SU-DHL-6 (cell line): ENCODE data around the gene GLRA1.

ENCODE experiments used
- H2AFZ ChIP-seq: fragments of 200-600 bp; sonication (generic); 2 replicates; pipeline ENCODE4 v1.6.1; 2014; ENCODE audit warnings: low read depth, mild to moderate bottlenecking, moderate library complexity, mixed read lengths, antibody characterized with exemption, low read length; ENCODE audit not compliant: severe bottlenecking
- H3F3A ChIP-seq: fragments of 200-600 bp; shearing (Covaris generic); 2 replicates; pipeline ENCODE4 v1.6.0; 2016; ENCODE audit warnings: antibody characterized with exemption, mild to moderate bottlenecking; ENCODE audit not compliant: insufficient read depth
- H3K27ac ChIP-seq: fragments of 200-600 bp; sonication (generic); 2 replicates; pipeline ENCODE4 v1.5.1; 2016; ENCODE audit warnings: low read depth, mild to moderate bottlenecking, low read length, moderate library complexity, mixed read lengths
- H3K27me3 ChIP-seq: fragments of 200-600 bp; sonication (generic), shearing (Covaris generic); 2 replicates; pipeline ENCODE4 v1.6.0; 2014; ENCODE audit warnings: mild to moderate bottlenecking, low read length
- H3K36me3 ChIP-seq: fragments of 200-600 bp; sonication (generic); 2 replicates; pipeline ENCODE4 v1.6.1; 2014; ENCODE audit warnings: mild to moderate bottlenecking, low read length, mixed read lengths
- H3K4me2 ChIP-seq: fragments of 300-600, 200-600 bp; shearing (Covaris generic), sonication (generic); 2 replicates; pipeline ENCODE4 v1.6.0; 2014; ENCODE audit warnings: low read length, low read depth, mild to moderate bottlenecking; ENCODE audit not compliant: poor library complexity, severe bottlenecking
- H3K4me3 ChIP-seq: fragments of 200-600 bp; sonication (generic); 2 replicates; pipeline ENCODE4 v1.5.1; 2014; ENCODE audit warnings: antibody characterized with exemption, low read length, mild to moderate bottlenecking, mixed read lengths; ENCODE audit not compliant: insufficient read depth, poor library complexity, severe bottlenecking
- H3K79me2 ChIP-seq: fragments of 200-600 bp; sonication (generic); 2 replicates; pipeline ENCODE4 v1.6.1; 2014; ENCODE audit warnings: mild to moderate bottlenecking, low read length, moderate library complexity; ENCODE audit not compliant: insufficient read depth
- H3K9ac ChIP-seq: fragments of 200-600 bp; sonication (generic); 2 replicates; pipeline ENCODE4 v1.7.0; 2014; ENCODE audit warnings: mild to moderate bottlenecking, low read length
- H3K9me2 ChIP-seq: fragments of 200-600 bp; sonication (generic); replicated peaks from 2 replicates; pipeline ENCODE4 v1.6.1; 2014; ENCODE audit warnings: low read length; ENCODE audit not compliant: insufficient read depth
- H3K9me3 ChIP-seq: fragments of 200-600 bp; sonication (generic); 2 replicates; pipeline ENCODE4 v1.6.1; 2014; ENCODE audit warnings: low read length, mixed read lengths; ENCODE audit not compliant: insufficient read depth
- H4K20me1 ChIP-seq: fragments of 200-600 bp; sonication (generic); 2 replicates; pipeline ENCODE4 v1.6.1; 2014; ENCODE audit warnings: low read depth, mild to moderate bottlenecking, antibody characterized with exemption, low read length, moderate library complexity, mixed read lengths
- EZH2phosphoT487 ChIP-seq: fragments of 200-600 bp; sonication (generic), shearing (Covaris generic); conservative IDR thresholded peaks from 2 replicates; pipeline ENCODE4 v1.6.1; 2018; ENCODE audit warnings: mild to moderate bottlenecking, antibody characterized with exemption, low read length, moderate library complexity, mixed read lengths
- TF ChIP-seq, protein P1 (sequence below): fragments of 200-600 bp; sonication (generic); IDR thresholded peaks from one replicate; pipeline ENCODE4 v1.5.1; 2017; ENCODE audit warnings: antibody characterized with exemption, mild to moderate bottlenecking, low read length, moderate library complexity; ENCODE audit not compliant: insufficient read depth, poor library complexity, severe bottlenecking

GLRA1 gene

GRCh38 chr5:151956725-151957124, 32.1 kb upstream of the GLRA1 start:
- Histone ChIP-seq H3K4me2 (no peak overlapping the region), H3K9me2 (no peaks in the 10 kb centered on the region)

GRCh38 chr5:151954255-151954654, 29.6 kb upstream of the GLRA1 start:
- Histone ChIP-seq H3K27me3 (no peaks in the 10 kb centered on the region), H2AFZ (no peak overlapping the region), H3K4me3 (no peak overlapping the region), H3F3A (no peaks in the 10 kb centered on the region), H3K9me2 (no peaks in the 10 kb centered on the region), H3K9ac (no peak overlapping the region), H3K36me3 (no peaks in the 10 kb centered on the region), H3K9me3 (no peaks in the 10 kb centered on the region), H4K20me1 (no peaks in the 10 kb centered on the region), H3K27ac (no peak overlapping the region), H3K79me2 (no peaks in the 10 kb centered on the region), H3K4me2 (no peak overlapping the region)
- no peak for TF ChIP-seq EZH2phosphoT487
- TF ChIP-seq, protein P1, sequence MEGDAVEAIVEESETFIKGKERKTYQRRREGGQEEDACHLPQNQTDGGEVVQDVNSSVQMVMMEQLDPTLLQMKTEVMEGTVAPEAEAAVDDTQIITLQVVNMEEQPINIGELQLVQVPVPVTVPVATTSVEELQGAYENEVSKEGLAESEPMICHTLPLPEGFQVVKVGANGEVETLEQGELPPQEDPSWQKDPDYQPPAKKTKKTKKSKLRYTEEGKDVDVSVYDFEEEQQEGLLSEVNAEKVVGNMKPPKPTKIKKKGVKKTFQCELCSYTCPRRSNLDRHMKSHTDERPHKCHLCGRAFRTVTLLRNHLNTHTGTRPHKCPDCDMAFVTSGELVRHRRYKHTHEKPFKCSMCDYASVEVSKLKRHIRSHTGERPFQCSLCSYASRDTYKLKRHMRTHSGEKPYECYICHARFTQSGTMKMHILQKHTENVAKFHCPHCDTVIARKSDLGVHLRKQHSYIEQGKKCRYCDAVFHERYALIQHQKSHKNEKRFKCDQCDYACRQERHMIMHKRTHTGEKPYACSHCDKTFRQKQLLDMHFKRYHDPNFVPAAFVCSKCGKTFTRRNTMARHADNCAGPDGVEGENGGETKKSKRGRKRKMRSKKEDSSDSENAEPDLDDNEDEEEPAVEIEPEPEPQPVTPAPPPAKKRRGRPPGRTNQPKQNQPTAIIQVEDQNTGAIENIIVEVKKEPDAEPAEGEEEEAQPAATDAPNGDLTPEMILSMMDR: no peak

More at GRCh38 chr5:151956725-151957124, 32.1 kb upstream of the GLRA1 start:
- Histone ChIP-seq H3K4me3 (no peak overlapping the region), H3K9ac (no peak overlapping the region), H3F3A (no peaks in the 10 kb centered on the region), H3K27ac (no peak overlapping the region), H3K9me3 (no peaks in the 10 kb centered on the region), H3K79me2 (no peaks in the 10 kb centered on the region), H3K27me3 (no peaks in the 10 kb centered on the region), H2AFZ (no peak overlapping the region), H3K36me3 (no peaks in the 10 kb centered on the region), H4K20me1 (no peaks in the 10 kb centered on the region)
- TF ChIP-seq, protein P1: no peak
- no peak for TF ChIP-seq EZH2phosphoT487

DNA sequence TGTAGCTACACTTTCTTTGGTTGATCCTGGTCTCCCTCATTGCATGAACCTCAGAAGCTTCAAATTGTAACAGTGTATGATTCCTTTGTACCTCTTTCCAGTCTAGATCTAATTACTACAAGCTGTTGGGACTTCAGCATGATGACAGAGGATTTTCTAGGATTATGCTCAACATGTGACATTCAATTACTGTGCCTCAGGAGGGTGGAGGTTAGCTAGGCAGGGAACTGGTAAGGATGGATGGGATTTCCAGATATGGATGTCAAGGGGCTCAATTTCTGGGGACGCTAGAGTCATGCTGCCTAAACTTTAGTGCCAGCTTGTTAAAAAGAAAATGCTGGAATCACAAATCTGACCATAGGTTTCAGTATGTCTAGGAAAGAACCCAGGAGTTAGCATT, 29.2 kb upstream of the GLRA1 start:
- H2AFZ ChIP-seq: no peak overlapping the region
- no peak overlapping the region for H3K4me2 ChIP-seq
- no peak overlapping the region for H3K4me3 ChIP-seq
- H3K36me3 ChIP-seq: no peaks in the 10 kb centered on the region
- no peaks in the 10 kb centered on the region for H4K20me1 ChIP-seq
- H3K9me3 ChIP-seq: no peaks in the 10 kb centered on the region
- H3K27me3 ChIP-seq: no peaks in the 10 kb centered on the region
- H3K9me2 ChIP-seq: no peaks in the 10 kb centered on the region
- TF ChIP-seq, protein P1: no peak
- no peak for TF ChIP-seq EZH2phosphoT487
- H3F3A ChIP-seq: no peaks in the 10 kb centered on the region
- no peaks in the 10 kb centered on the region for H3K79me2 ChIP-seq
- H3K9ac ChIP-seq: no peak overlapping the region
- H3K27ac ChIP-seq: no peak overlapping the region
